Measurements from ENCODE around the gene IRS2.

Gene IRS2

GRCh38 chr13:109804654-109805053 lies 18.3 kb upstream of the IRS2 start:
- H3K4me3 ChIP-seq (ENCODE audit: low read depth in 1 of 2, low read length in 2 of 2), result no peak overlapping the region
- H3K36me3 ChIP-seq (ENCODE audit: control insufficient read depth in 1 of 2, insufficient read depth in 2 of 2, low read length in 2 of 2), result no peaks in the 10 kb centered on the region
- H3K27me3 ChIP-seq (ENCODE audit: control insufficient read depth in 1 of 2, insufficient read depth in 2 of 2, low read length in 2 of 2), result peaks cover 0 to 4% of the 10 kb centered on the region in 2 donors
- H3K27ac ChIP-seq (ENCODE audit: low read depth, low read length), result no peak overlapping the region
- no peak overlapping the region for H3K9ac ChIP-seq (ENCODE audit: low read depth in 1 of 2, low read length in 2 of 2)
- no peaks in the 10 kb centered on the region for H3K9me3 ChIP-seq (ENCODE audit: control insufficient read depth in 1 of 2, low read length in 2 of 2)
- peaks cover 3 to 6% of the 10 kb centered on the region in 2 donors for H3K4me1 ChIP-seq (ENCODE audit: control insufficient read depth in 1 of 2, insufficient read depth in 2 of 2, low read length in 2 of 2)

DNA sequence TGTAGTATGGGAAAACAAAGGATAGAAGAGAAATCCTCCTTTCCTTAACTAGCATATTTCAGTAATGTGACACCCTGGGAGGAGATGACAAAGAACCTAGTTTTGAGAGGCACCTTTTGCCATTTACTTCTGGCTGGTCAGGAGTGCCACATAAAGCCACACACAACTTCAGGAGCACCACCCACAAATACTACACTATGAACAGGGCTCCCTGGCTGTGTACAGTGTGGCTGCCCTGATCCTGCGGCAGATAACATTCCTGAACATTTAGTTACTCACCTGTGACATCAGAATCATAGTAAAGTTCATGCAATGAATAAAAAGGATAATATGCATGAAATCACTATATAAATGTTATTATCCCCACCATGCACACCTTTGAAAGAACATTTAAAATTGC lies 17.4 kb upstream of the IRS2 start:
- peaks cover 0 to 4% of the 10 kb centered on the region in 2 donors for H3K27me3 ChIP-seq (ENCODE audit: control insufficient read depth in 1 of 2, insufficient read depth in 2 of 2, low read length in 2 of 2)
- H3K9me3 ChIP-seq (ENCODE audit: control insufficient read depth in 1 of 2, low read length in 2 of 2), result no peaks in the 10 kb centered on the region
- H3K4me1 ChIP-seq (ENCODE audit: control insufficient read depth in 1 of 2, insufficient read depth in 2 of 2, low read length in 2 of 2), result peaks cover 3 to 6% of the 10 kb centered on the region in 2 donors
- no peak overlapping the region for H3K27ac ChIP-seq (ENCODE audit: low read depth, low read length)
- H3K9ac ChIP-seq (ENCODE audit: low read depth in 1 of 2, low read length in 2 of 2), result no peak overlapping the region
- H3K36me3 ChIP-seq (ENCODE audit: control insufficient read depth in 1 of 2, insufficient read depth in 2 of 2, low read length in 2 of 2), result no peaks in the 10 kb centered on the region
- H3K4me3 ChIP-seq (ENCODE audit: low read depth in 1 of 2, low read length in 2 of 2), result no peak overlapping the region

GRCh38 chr13:109802936-109803335 lies 16.6 kb upstream of the IRS2 start:
- no peak overlapping the region for H3K9ac ChIP-seq (ENCODE audit: low read depth in 1 of 2, low read length in 2 of 2)
- H3K4me3 ChIP-seq (ENCODE audit: low read depth in 1 of 2, low read length in 2 of 2), result no peak overlapping the region
- H3K27me3 ChIP-seq (ENCODE audit: control insufficient read depth in 1 of 2, insufficient read depth in 2 of 2, low read length in 2 of 2), result peaks cover 0 to 4% of the 10 kb centered on the region in 2 donors
- H3K27ac ChIP-seq (ENCODE audit: low read depth, low read length), result no peak overlapping the region
- no peaks in the 10 kb centered on the region for H3K36me3 ChIP-seq (ENCODE audit: control insufficient read depth in 1 of 2, insufficient read depth in 2 of 2, low read length in 2 of 2)
- H3K4me1 ChIP-seq (ENCODE audit: control insufficient read depth in 1 of 2, insufficient read depth in 2 of 2, low read length in 2 of 2), result peaks cover 3 to 6% of the 10 kb centered on the region in 2 donors
- H3K9me3 ChIP-seq (ENCODE audit: control insufficient read depth in 1 of 2, low read length in 2 of 2), result no peaks in the 10 kb centered on the region

- Histone ChIP-seq H3K4me3 (ENCODE audit: low read depth in 1 of 2, low read length in 2 of 2) (no peak overlapping the region), H3K9ac (ENCODE audit: low read depth in 1 of 2, low read length in 2 of 2) (no peak overlapping the region), H3K9me3 (ENCODE audit: control insufficient read depth in 1 of 2, low read length in 2 of 2) (no peaks in the 10 kb centered on the region), H3K4me1 (ENCODE audit: control insufficient read depth in 1 of 2, insufficient read depth in 2 of 2, low read length in 2 of 2) (no peaks in the 10 kb centered on the region), H3K36me3 (ENCODE audit: control insufficient read depth in 1 of 2, insufficient read depth in 2 of 2, low read length in 2 of 2) (no peaks in the 10 kb centered on the region), H3K27me3 (ENCODE audit: control insufficient read depth in 1 of 2, insufficient read depth in 2 of 2, low read length in 2 of 2) (peaks cover 3 to 12% of the 10 kb centered on the region in 2 donors), H3K27ac (ENCODE audit: low read depth, low read length) (no peak overlapping the region)
These were observed 8.6 kb upstream of the IRS2 start for GRCh38 chr13:109795011-109795410.

DNA sequence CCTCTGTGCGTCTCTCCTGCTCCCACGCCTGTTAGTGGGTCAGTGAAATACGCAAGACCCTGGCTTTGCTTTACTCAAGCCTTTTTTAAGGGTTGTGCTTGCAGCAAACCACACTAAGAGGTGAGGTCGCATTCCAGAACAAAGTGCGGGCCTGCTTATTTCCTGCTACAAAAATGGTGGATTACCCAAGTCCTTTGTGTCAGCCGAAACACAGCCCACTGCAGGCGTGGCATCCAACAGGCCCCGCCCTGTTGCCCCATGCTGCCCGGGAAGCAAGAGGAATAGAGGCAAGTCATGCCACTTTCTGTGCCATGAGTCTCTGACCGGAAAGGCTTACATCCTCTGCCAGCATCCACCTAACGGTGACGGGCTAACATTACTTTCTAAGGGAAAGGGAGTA lies 7.7 kb upstream of the IRS2 start:
- Histone ChIP-seq H3K9me3 (ENCODE audit: control insufficient read depth in 1 of 2, low read length in 2 of 2) (no peaks in the 10 kb centered on the region), H3K9ac (ENCODE audit: low read depth in 1 of 2, low read length in 2 of 2) (no peak overlapping the region), H3K27me3 (ENCODE audit: control insufficient read depth in 1 of 2, insufficient read depth in 2 of 2, low read length in 2 of 2) (peaks cover 3 to 12% of the 10 kb centered on the region in 2 donors), H3K4me1 (ENCODE audit: control insufficient read depth in 1 of 2, insufficient read depth in 2 of 2, low read length in 2 of 2) (no peaks in the 10 kb centered on the region), H3K36me3 (ENCODE audit: control insufficient read depth in 1 of 2, insufficient read depth in 2 of 2, low read length in 2 of 2) (no peaks in the 10 kb centered on the region), H3K27ac (ENCODE audit: low read depth, low read length) (no peak overlapping the region), H3K4me3 (ENCODE audit: low read depth in 1 of 2, low read length in 2 of 2) (no peak overlapping the region)

GRCh38 chr13:109792416-109793059 lies 6.2 kb upstream of the IRS2 start:
- H3K9ac ChIP-seq (ENCODE audit: low read depth in 1 of 2, low read length in 2 of 2), result no peak overlapping the region
- no peaks in the 10 kb centered on the region for H3K36me3 ChIP-seq (ENCODE audit: control insufficient read depth in 1 of 2, insufficient read depth in 2 of 2, low read length in 2 of 2)
- H3K27me3 ChIP-seq (ENCODE audit: control insufficient read depth in 1 of 2, insufficient read depth in 2 of 2, low read length in 2 of 2), result peaks cover 5 to 16% of the 10 kb centered on the region in 2 donors
- no peak overlapping the region for H3K4me3 ChIP-seq (ENCODE audit: low read depth in 1 of 2, low read length in 2 of 2)
- no peak overlapping the region for H3K27ac ChIP-seq (ENCODE audit: low read depth, low read length)
- H3K4me1 ChIP-seq (ENCODE audit: control insufficient read depth in 1 of 2, insufficient read depth in 2 of 2, low read length in 2 of 2), result no peaks in the 10 kb centered on the region
- H3K9me3 ChIP-seq (ENCODE audit: control insufficient read depth in 1 of 2, low read length in 2 of 2), result no peaks in the 10 kb centered on the region

DNA sequence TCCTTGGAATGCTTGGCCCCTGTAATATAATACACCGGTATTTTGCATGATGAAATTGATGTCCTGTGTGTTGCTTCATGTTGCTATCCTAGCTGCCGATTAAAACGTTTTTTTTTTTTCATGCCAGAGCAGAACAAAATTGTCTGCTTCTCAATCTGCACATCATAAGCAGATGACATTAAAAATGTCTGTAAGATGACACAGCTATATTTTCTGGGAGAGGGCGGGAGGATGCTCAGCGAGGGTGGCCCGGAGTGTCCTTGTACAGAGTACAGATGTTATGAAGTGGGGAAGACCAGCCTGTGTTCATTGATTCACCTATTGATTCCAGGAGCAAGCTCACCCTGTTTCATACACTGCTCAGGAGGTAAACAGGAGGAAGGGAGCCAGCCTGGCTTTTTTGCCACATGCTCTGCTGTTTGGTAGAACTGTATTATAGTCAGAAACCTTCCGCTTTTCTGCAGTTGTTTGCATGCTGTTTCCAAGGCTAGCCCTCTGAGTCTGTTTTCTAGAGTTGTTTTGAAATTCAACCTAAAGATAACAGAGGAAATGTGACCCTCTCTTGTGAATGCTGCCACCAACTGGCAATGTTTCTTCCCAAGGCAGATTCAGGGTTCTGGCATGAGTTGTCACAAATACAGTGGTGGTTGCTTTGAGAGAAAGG lies 4.7 kb upstream of the IRS2 start:
- Histone ChIP-seq H3K9me3 (ENCODE audit: control insufficient read depth in 1 of 2, low read length in 2 of 2) (no peaks in the 10 kb centered on the region), H3K9ac (ENCODE audit: low read depth in 1 of 2, low read length in 2 of 2) (no peak overlapping the region), H3K27ac (ENCODE audit: low read depth, low read length) (no peak overlapping the region), H3K27me3 (ENCODE audit: control insufficient read depth in 1 of 2, insufficient read depth in 2 of 2, low read length in 2 of 2) (peaks cover 7 to 15% of the 10 kb centered on the region in 2 donors), H3K4me1 (ENCODE audit: control insufficient read depth in 1 of 2, insufficient read depth in 2 of 2, low read length in 2 of 2) (no peaks in the 10 kb centered on the region), H3K4me3 (ENCODE audit: low read depth in 1 of 2, low read length in 2 of 2) (no peak overlapping the region), H3K36me3 (ENCODE audit: control insufficient read depth in 1 of 2, insufficient read depth in 2 of 2, low read length in 2 of 2) (no peaks in the 10 kb centered on the region)

- no peak overlapping the region for H3K4me3 ChIP-seq (ENCODE audit: low read depth in 1 of 2, low read length in 2 of 2)
- H3K36me3 ChIP-seq (ENCODE audit: control insufficient read depth in 1 of 2, insufficient read depth in 2 of 2, low read length in 2 of 2), result no peaks in the 10 kb centered on the region
- peaks cover 7 to 10% of the 10 kb centered on the region in 2 donors for H3K27me3 ChIP-seq (ENCODE audit: control insufficient read depth in 1 of 2, insufficient read depth in 2 of 2, low read length in 2 of 2)
- no peak overlapping the region for H3K9ac ChIP-seq (ENCODE audit: low read depth in 1 of 2, low read length in 2 of 2)
- peaks cover 0 to 2% of the 10 kb centered on the region in 2 donors for H3K4me1 ChIP-seq (ENCODE audit: control insufficient read depth in 1 of 2, insufficient read depth in 2 of 2, low read length in 2 of 2)
- no peaks in the 10 kb centered on the region for H3K9me3 ChIP-seq (ENCODE audit: control insufficient read depth in 1 of 2, low read length in 2 of 2)
- H3K27ac ChIP-seq (ENCODE audit: low read depth, low read length), result no peak overlapping the region
These were observed 3.7 kb upstream of the IRS2 start for GRCh38 chr13:109790086-109790485.

DNA sequence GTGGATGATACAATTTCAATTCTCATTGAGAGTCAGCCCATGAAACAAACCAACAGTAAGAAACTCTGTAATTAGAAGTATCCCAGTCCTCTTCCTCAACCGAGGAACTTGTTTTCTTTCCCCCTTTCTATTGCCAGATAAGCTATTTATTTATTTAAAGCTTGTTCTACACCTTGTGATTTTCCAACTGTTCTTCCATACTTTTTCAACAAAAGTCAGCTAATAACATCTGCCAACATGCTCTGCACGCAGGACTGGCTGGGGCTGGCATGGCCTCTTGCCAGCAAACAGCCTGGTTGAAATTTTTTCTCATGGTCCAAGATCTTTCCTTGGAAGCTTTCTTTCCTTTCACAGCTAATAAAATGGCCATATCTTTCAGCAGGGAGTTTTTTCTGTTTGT lies 2.9 kb upstream of the IRS2 start:
- Histone ChIP-seq H3K4me1 (ENCODE audit: control insufficient read depth in 1 of 2, insufficient read depth in 2 of 2, low read length in 2 of 2) (peaks cover 0 to 3% of the 10 kb centered on the region in 2 donors), H3K4me3 (ENCODE audit: low read depth in 1 of 2, low read length in 2 of 2) (no peak overlapping the region), H3K27ac (ENCODE audit: low read depth, low read length) (no peak overlapping the region), H3K9me3 (ENCODE audit: control insufficient read depth in 1 of 2, low read length in 2 of 2) (no peaks in the 10 kb centered on the region), H3K27me3 (ENCODE audit: control insufficient read depth in 1 of 2, insufficient read depth in 2 of 2, low read length in 2 of 2) (peaks cover 7 to 9% of the 10 kb centered on the region in 2 donors), H3K36me3 (ENCODE audit: control insufficient read depth in 1 of 2, insufficient read depth in 2 of 2, low read length in 2 of 2) (no peaks in the 10 kb centered on the region), H3K9ac (ENCODE audit: low read depth in 1 of 2, low read length in 2 of 2) (no peak overlapping the region)

DNA sequence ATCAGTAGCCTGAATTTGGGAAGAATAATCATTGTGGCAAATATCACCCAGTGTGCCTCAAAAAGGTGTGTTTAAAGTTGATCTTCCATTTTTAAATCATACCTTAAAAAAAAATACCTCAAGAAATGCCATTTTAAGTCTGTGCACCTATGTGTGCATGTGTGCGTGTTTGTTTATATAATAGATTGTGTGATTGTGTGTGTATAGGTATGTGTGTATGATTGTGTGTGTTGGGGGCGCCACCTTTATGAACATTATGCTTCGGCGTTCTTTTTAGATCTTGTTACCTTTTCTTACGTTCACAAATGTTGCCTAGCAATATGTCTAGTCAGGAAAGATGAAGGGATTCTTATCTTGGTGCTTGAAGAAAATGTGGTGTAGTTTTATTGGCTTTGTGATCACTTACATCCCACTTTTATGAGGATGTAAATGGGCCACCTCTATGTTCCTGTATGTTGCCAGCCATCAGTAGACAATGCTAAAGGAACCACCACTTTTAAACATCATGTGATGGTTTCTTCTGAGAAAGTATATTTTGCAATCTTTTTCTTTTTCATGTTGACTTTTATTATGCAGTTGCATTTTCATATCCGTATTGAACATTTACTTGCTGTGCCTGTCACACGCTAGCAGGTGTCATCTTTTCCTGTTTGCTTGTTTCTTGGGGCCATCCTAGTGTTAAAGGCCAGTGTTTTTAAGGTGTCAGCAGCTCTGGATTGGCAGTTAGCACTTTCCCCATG lies 2.2 kb upstream of the IRS2 start:
- peaks cover 0 to 2% of the 10 kb centered on the region in 2 donors for H3K36me3 ChIP-seq (ENCODE audit: control insufficient read depth in 1 of 2, insufficient read depth in 2 of 2, low read length in 2 of 2)
- H3K4me3 ChIP-seq (ENCODE audit: low read depth in 1 of 2, low read length in 2 of 2), result no peak overlapping the region
- H3K9ac ChIP-seq (ENCODE audit: low read depth in 1 of 2, low read length in 2 of 2), result no peak overlapping the region
- H3K9me3 ChIP-seq (ENCODE audit: control insufficient read depth in 1 of 2, low read length in 2 of 2), result no peaks in the 10 kb centered on the region
- peaks cover 0 to 7% of the 10 kb centered on the region in 2 donors for H3K4me1 ChIP-seq (ENCODE audit: control insufficient read depth in 1 of 2, insufficient read depth in 2 of 2, low read length in 2 of 2)
- H3K27me3 ChIP-seq (ENCODE audit: control insufficient read depth in 1 of 2, insufficient read depth in 2 of 2, low read length in 2 of 2), result peaks cover 4% of the 10 kb centered on the region in 2 donors
- no peak overlapping the region for H3K27ac ChIP-seq (ENCODE audit: low read depth, low read length)
